HEK293T (cell line): ENCODE results near the gene MAD1L1.

ENCODE experiments used
- CTCF ChIA-PET: fragments of 350-600 bp; formaldehyde crosslinking; extraction: SDS; loops from one replicate; lab custom pipeline; 2021; ENCODE audit warnings: antibody characterized with exemption, inconsistent platforms; lab: Yijun Ruan, JAX
- POLR2A ChIA-PET: fragments of 350-600 bp; formaldehyde crosslinking; extraction: SDS; loops from one replicate; lab custom pipeline; 2020; ENCODE audit warnings: antibody characterized with exemption, inconsistent platforms; lab: Yijun Ruan, JAX
- DNase-seq: peaks from one replicate; pipeline ENCODE4 v3.0.0; 2012; ENCODE audit warnings: mixed read lengths; ENCODE audit errors: extremely low spot score
- ARNT ChIP-seq: fragments of 450-650 bp; IDR thresholded peaks from 2 replicates; pipeline ENCODE4 v1.6.1; 2017; ENCODE audit warnings: mild to moderate bottlenecking
- BHLHE40 ChIP-seq: fragments of 450-650 bp; IDR thresholded peaks from 2 replicates; pipeline ENCODE4 v1.6.1; 2016; ENCODE audit warnings: mild to moderate bottlenecking, moderate library complexity, borderline replicate concordance
- CTBP1 ChIP-seq: fragments of 450-650 bp; IDR thresholded peaks from 2 replicates; pipeline ENCODE4 v1.6.1; 2016; ENCODE audit warnings: borderline replicate concordance
- ELF4 ChIP-seq: fragments of 450-650 bp; IDR thresholded peaks from 2 replicates; pipeline ENCODE4 v1.6.1; 2017; ENCODE audit warnings: antibody characterized with exemption
- FOXA1 ChIP-seq: fragments of 450-650 bp; IDR thresholded peaks from 2 replicates; pipeline ENCODE4 v1.6.1; 2016; ENCODE audit warnings: mild to moderate bottlenecking
- FOXK2 ChIP-seq: fragments of 450-650 bp; IDR thresholded peaks from 2 replicates; pipeline ENCODE4 v1.6.1; 2016; ENCODE audit warnings: mild to moderate bottlenecking
- FOXM1 ChIP-seq: fragments of 450-650 bp; IDR thresholded peaks from 2 replicates; pipeline ENCODE4 v1.6.1; 2017; ENCODE audit warnings: mild to moderate bottlenecking, borderline replicate concordance
- HDGF ChIP-seq: fragments of 450-650 bp; IDR thresholded peaks from 2 replicates; pipeline ENCODE4 v1.6.1; 2017; ENCODE audit warnings: antibody characterized with exemption, borderline replicate concordance
- L3MBTL2 ChIP-seq: fragments of 450-650 bp; conservative IDR thresholded peaks from 2 replicates; pipeline ENCODE4 v1.6.1; 2016; ENCODE audit warnings: mild to moderate bottlenecking
- LEF1 ChIP-seq: fragments of 450-650 bp; IDR thresholded peaks from 2 replicates; pipeline ENCODE4 v1.6.1; 2017; ENCODE audit warnings: mild to moderate bottlenecking, borderline replicate concordance
- NFRKB ChIP-seq: fragments of 450-650 bp; IDR thresholded peaks from 2 replicates; pipeline ENCODE4 v1.6.1; 2016; ENCODE audit warnings: mild to moderate bottlenecking, moderate library complexity
- PKNOX1 ChIP-seq: fragments of 450-650 bp; IDR thresholded peaks from 2 replicates; pipeline ENCODE4 v1.6.1; 2016
- SP1 ChIP-seq: fragments of 450-650 bp; IDR thresholded peaks from 2 replicates; pipeline ENCODE4 v1.6.1; 2017
- SUZ12 ChIP-seq: fragments of 450-650 bp; IDR thresholded peaks from 2 replicates; pipeline ENCODE4 v1.6.1; 2016; ENCODE audit warnings: mild to moderate bottlenecking
- TARDBP ChIP-seq: fragments of 450-650 bp; IDR thresholded peaks from 2 replicates; pipeline ENCODE4 v1.6.1; 2016
- ZNF384 ChIP-seq: fragments of 450-650 bp; IDR thresholded peaks from 2 replicates; pipeline ENCODE4 v1.6.1; 2016

Gene MAD1L1

GRCh38 chr7:2248984-2249694 is 16.4 kb upstream of the MAD1L1 start:
- CTCF ChIA-PET: interaction anchor here (0.7 kb wide), 1 partner anchor 70 kb away, joined by 4 read pairs; no protein-coding TSS in a partner anchor
- TF ChIP-seq NFRKB (no peak), FOXM1 (no peak), SP1 (no peak), SUZ12 (no peak), LEF1 (no peak), FOXA1 (no peak), HDGF (no peak), ZNF384 (no peak), L3MBTL2 (no peak), BHLHE40 (no peak), PKNOX1 (no peak), TARDBP (no peak), ELF4 (no peak), CTBP1 (no peak), FOXK2 (no peak), ARNT (no peak)
- no peak for DNase-seq
- POLR2A ChIA-PET: interaction anchor here (1.5 to 2.0 kb wide), 2 partner anchors 7 to 105 kb away, joined by 3 to 4 read pairs; partner anchors contain the start of genes MRM2 and NUDT1

GRCh38 chr7:2247141-2247995 is 14.6 kb upstream of the MAD1L1 start:
- TF ChIP-seq LEF1: no peak
- TF ChIP-seq SP1: no peak
- no peak for TF ChIP-seq NFRKB
- no peak for TF ChIP-seq SUZ12
- TF ChIP-seq ARNT: no peak
- no peak for TF ChIP-seq HDGF
- TF ChIP-seq ELF4: no peak
- TF ChIP-seq FOXK2: no peak
- CTCF ChIA-PET: interaction anchor here (0.7 kb wide), 1 partner anchor 59 kb away, joined by 3 read pairs; no protein-coding TSS in a partner anchor
- POLR2A ChIA-PET: interaction anchor here (2.0 kb wide), 1 partner anchor 106 kb away, joined by 4 read pairs; no protein-coding TSS in a partner anchor
- peak; percentile 71 for DNase-seq

- TF ChIP-seq SP1: no peak
- no peak for TF ChIP-seq ZNF384
- TF ChIP-seq HDGF: no peak
- no peak for TF ChIP-seq ELF4
- no peak for TF ChIP-seq BHLHE40
- no peak for TF ChIP-seq SUZ12
- no peak for TF ChIP-seq L3MBTL2
- TF ChIP-seq LEF1: no peak
- no peak for TF ChIP-seq FOXA1
- no peak for TF ChIP-seq PKNOX1
- TF ChIP-seq NFRKB: no peak
- TF ChIP-seq FOXK2: no peak
- no peak for TF ChIP-seq TARDBP
- TF ChIP-seq CTBP1: no peak
- no peak for TF ChIP-seq ARNT
- TF ChIP-seq FOXM1: no peak
- ChIA-PET CTCF (no interaction called here), POLR2A (no interaction called here)
- no peak for DNase-seq
Observed at GRCh38 chr7:2245883-2246675, 13.3 kb upstream of the MAD1L1 start.

GRCh38 chr7:2244404-2244995 is 11.8 kb upstream of the MAD1L1 start:
- DNase-seq: no peak
- ChIA-PET POLR2A (interaction anchor here (0.7 to 1.0 kb wide), 2 partner anchors 8 to 107 kb away, joined by 3 read pairs; no protein-coding TSS in a partner anchor), CTCF (interaction anchor here (0.6 to 1.0 kb wide), 2 partner anchors 104 to 653 kb away, joined by 3 read pairs; no protein-coding TSS in a partner anchor)
- TF ChIP-seq PKNOX1 (no peak), ARNT (no peak), SUZ12 (no peak), FOXA1 (no peak)

- ChIA-PET CTCF (no interaction called here), POLR2A (interaction anchor here (2.9 kb wide), 1 partner anchor 11 kb away, joined by 20 read pairs; the partner anchor contains the start of gene MAD1L1)
- TF ChIP-seq SP1: no peak
- TF ChIP-seq BHLHE40: no peak
- TF ChIP-seq ELF4: no peak
- TF ChIP-seq FOXK2: no peak
- no peak for TF ChIP-seq FOXA1
- DNase-seq: no peak
Observed at GRCh38 chr7:2243458-2243857, 10.7 kb upstream of the MAD1L1 start.
